CD4-positive, alpha-beta T cell treated with Interleukin-6 at 100 ng/mL for 8 hours (primary cell): Measurements from ENCODE around the gene SENP8.

Experiments
- DNase-seq: peaks from one replicate; pipeline ENCODE4 v3.0.0-alpha.2; 2020; ENCODE audit warnings: mixed read lengths, low spot score

The SENP8 gene

GRCh38 chr15:72113347-72114031 lies 4.7 kb upstream of the SENP8 start:
- no peak for DNase-seq

- peak; percentile 3 for DNase-seq
Observed at GRCh38 chr15:72116731-72117485, 1.3 kb upstream of the SENP8 start.

GRCh38 chr15:72117486-72118016 lies 652 bp upstream of the SENP8 start:
- DNase-seq, result peak; percentile 44

- DNase-seq, result no peak
Observed at GRCh38 chr15:72124218-72124617, 6.0 kb downstream of the SENP8 start.

- DNase-seq, result no peak
Observed at GRCh38 chr15:72127724-72128322, 9.6 kb downstream of the SENP8 start.

GRCh38 chr15:72128359-72128758 lies 10.2 kb downstream of the SENP8 start:
- DNase-seq, result no peak

- no peak for DNase-seq
Observed at GRCh38 chr15:72130272-72130671, 12.1 kb downstream of the SENP8 start.

- DNase-seq, result no peak
Observed at GRCh38 chr15:72131922-72132321, 13.7 kb downstream of the SENP8 start.

- no peak for DNase-seq
Observed at GRCh38 chr15:72133211-72133610, 15.0 kb downstream of the SENP8 start.

GRCh38 chr15:72135719-72136118 lies 17.5 kb downstream of the SENP8 start:
- DNase-seq, result no peak

- no peak for DNase-seq
Observed at GRCh38 chr15:72136170-72137051, 18.2 kb downstream of the SENP8 start.

GRCh38 chr15:72139667-72140066 lies 21.5 kb downstream of the SENP8 start:
- DNase-seq, result no peak

GRCh38 chr15:72140088-72140487 lies 21.9 kb downstream of the SENP8 start:
- DNase-seq, result no peak

- DNase-seq, result no peak
Observed at GRCh38 chr15:72141171-72142084, 23.2 kb downstream of the SENP8 start.

- DNase-seq, result no peak
Observed at GRCh38 chr15:72146221-72146620, 28.0 kb downstream of the SENP8 start.

GRCh38 chr15:72146934-72147333 lies 28.7 kb downstream of the SENP8 start:
- DNase-seq, result no peak

- DNase-seq, result no peak
Observed at GRCh38 chr15:72147418-72147817, 29.2 kb downstream of the SENP8 start.

GRCh38 chr15:72153269-72154000 lies 35.2 kb downstream of the SENP8 start:
- DNase-seq, result no peak

- DNase-seq, result no peak
Observed at GRCh38 chr15:72154316-72154715, 36.1 kb downstream of the SENP8 start.

- DNase-seq, result no peak
Observed at GRCh38 chr15:72155003-72155621, 36.9 kb downstream of the SENP8 start.
